ENCODE data around the gene CCNB2.

CCNB2 gene

GRCh38 chr15:59168536-59168935 is 63.6 kb downstream of the CCNB2 start:
- TF ChIP-seq CTCF (IDR thresholded peaks at IDR 0.05): no peak
- H3K36me3 ChIP-seq: no peaks in the 10 kb centered on the region
- H3K4me1 ChIP-seq (ENCODE audit: control insufficient read depth in 1 of 2, insufficient read depth in 1 of 2, low read depth in 1 of 2, low read length in 1 of 2): no peaks in the 10 kb centered on the region
- H3K4me3 ChIP-seq (ENCODE audit: low read depth in 1 of 2, low read length in 1 of 2): no peak overlapping the region
- no peak overlapping the region for H3K27ac ChIP-seq
- no peaks in the 10 kb centered on the region for H3K9me3 ChIP-seq
- H3K27me3 ChIP-seq: no peaks in the 10 kb centered on the region

DNA sequence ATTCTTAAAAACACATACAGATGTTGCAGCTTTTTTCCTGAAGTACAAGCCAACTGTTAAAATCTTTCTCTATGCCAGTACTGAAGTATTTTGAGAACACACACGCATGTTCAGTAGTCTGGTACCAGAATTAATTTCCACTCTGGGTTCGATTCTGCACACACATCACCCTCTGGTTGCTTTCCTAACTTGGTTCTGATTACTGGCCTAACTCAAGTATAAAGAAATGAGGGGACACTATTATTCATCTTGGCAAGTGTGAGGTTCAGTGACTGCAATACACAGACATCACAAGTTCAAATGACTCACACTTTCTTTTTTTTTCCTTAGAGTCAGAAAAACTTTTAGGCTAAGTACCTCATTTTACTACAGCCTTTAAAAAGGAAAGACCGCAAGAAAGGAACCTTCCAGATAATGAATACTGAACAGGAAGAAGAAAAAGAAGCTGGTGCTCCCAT is 64.3 kb downstream of the CCNB2 start:
- no peak overlapping the region for H3K27ac ChIP-seq
- H3K36me3 ChIP-seq: no peaks in the 10 kb centered on the region
- no peaks in the 10 kb centered on the region for H3K9me3 ChIP-seq
- no peak for TF ChIP-seq CTCF (IDR thresholded peaks at IDR 0.05)
- H3K27me3 ChIP-seq: peaks cover 7% of the 10 kb centered on the region
- H3K4me3 ChIP-seq (ENCODE audit: low read depth in 1 of 2, low read length in 1 of 2): no peak overlapping the region
- H3K4me1 ChIP-seq (ENCODE audit: control insufficient read depth in 1 of 2, insufficient read depth in 1 of 2, low read depth in 1 of 2, low read length in 1 of 2): no peaks in the 10 kb centered on the region

DNA sequence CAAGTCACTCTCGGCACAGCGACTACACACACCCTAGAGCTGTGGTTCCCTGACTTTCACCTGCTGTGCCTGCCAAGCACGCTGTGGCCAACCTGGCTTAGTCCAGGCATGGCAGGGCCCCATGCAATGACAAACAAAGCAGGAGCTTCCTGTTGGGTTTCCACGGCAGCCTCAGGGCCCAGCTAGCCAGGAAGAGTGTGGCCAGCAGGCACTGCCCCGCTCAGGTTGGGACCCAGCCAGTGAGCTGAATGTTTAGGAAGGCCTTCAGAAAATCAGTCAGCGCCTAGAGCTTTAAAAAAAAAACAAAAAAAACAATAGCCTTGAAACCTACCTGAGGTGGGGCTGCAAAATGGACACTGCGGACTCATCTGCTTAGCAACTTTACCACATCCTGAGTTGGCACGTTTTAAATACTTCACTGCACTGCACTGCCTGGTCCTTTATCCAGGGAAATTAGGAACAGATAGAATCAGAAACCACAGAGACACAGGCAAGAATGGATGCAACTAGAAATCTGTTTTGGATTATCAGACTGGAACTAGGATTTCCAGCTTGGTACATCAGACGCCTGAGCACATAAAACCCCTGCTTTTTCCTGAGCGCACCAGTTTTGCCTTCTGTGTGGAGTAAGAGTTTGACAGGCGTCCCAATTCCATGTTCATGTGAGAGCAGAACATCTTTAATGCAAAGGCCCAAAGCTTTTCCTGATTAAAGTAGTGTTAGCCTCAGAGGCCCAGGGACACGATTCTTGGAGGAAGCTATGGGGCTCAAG is 65.5 kb downstream of the CCNB2 start:
- Histone ChIP-seq H3K9me3 (no peaks in the 10 kb centered on the region), H3K4me1 (ENCODE audit: control insufficient read depth in 1 of 2, insufficient read depth in 1 of 2, low read depth in 1 of 2, low read length in 1 of 2) (no peaks in the 10 kb centered on the region), H3K27me3 (peaks cover 19% of the 10 kb centered on the region), H3K4me3 (ENCODE audit: low read depth in 1 of 2, low read length in 1 of 2) (no peak overlapping the region), H3K36me3 (no peaks in the 10 kb centered on the region), H3K27ac (no peak overlapping the region)
- TF ChIP-seq CTCF (IDR thresholded peaks at IDR 0.05): no peak

GRCh38 chr15:59171067-59171397 is 66.1 kb downstream of the CCNB2 start:
- no peak for TF ChIP-seq CTCF (IDR thresholded peaks at IDR 0.05)
- Histone ChIP-seq H3K27me3 (peaks cover 24% of the 10 kb centered on the region), H3K27ac (no peak overlapping the region), H3K36me3 (no peaks in the 10 kb centered on the region), H3K9me3 (no peaks in the 10 kb centered on the region), H3K4me1 (ENCODE audit: control insufficient read depth in 1 of 2, insufficient read depth in 1 of 2, low read depth in 1 of 2, low read length in 1 of 2) (no peaks in the 10 kb centered on the region), H3K4me3 (ENCODE audit: low read depth in 1 of 2, low read length in 1 of 2) (no peak overlapping the region)

DNA sequence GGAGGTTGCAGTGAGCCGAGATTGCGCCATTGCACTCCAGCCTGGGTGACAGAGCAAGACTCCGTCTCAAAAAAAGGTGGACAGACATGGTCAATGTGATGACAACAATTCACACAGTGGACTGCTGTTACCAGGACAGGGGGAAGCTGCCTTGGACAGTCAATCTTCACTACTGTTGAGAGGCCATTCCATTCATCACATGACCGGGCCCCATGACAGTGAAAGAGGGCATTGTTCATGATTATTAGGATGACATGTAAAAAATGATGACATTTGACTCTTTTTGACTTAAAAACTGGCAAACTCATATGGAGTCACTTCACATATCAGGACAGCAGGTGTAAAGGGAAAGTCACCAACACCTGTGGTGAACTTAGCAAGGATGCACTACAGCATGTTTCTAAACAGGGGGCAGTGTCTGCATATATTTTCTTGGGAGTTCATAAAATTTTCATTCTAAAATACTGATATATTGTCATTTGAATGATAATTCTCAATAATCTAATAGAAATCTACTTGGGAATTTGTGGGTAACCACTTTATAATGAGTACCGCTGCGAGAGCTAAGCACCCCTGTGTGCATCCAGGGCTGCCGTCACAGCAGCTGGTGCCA is 67.4 kb downstream of the CCNB2 start:
- peaks cover 36% of the 10 kb centered on the region for H3K27me3 ChIP-seq
- H3K4me3 ChIP-seq (ENCODE audit: low read depth in 1 of 2, low read length in 1 of 2): no peak overlapping the region
- no peak overlapping the region for H3K27ac ChIP-seq
- H3K9me3 ChIP-seq: no peaks in the 10 kb centered on the region
- H3K4me1 ChIP-seq (ENCODE audit: control insufficient read depth in 1 of 2, insufficient read depth in 1 of 2, low read depth in 1 of 2, low read length in 1 of 2): peaks cover 0 to 4% of the 10 kb centered on the region in 2 experiments
- H3K36me3 ChIP-seq: no peaks in the 10 kb centered on the region
- TF ChIP-seq CTCF (IDR thresholded peaks at IDR 0.05): no peak
